K562 (cell line): ENCODE data around the gene GCDH. TPM values are rescaled to one million over a fixed set of nuclear protein-coding genes. Genes with fewer than 3 reads are reported as not detected.

ENCODE experiments used
- ADNP ChIP-seq: fragments of 200-800 bp; sonication (Bioruptor generic); IDR thresholded peaks from 2 replicates; pipeline ENCODE4 v1.6.1; 2016; ENCODE audit warnings: missing genetic modification characterization, missing compliant biosample characterization
- AFF4 ChIP-seq: sonication (generic); formaldehyde crosslinking; IDR thresholded peaks from 2 replicates; pipeline ENCODE4 v1.8.0; 2023; ENCODE audit warnings: mild to moderate bottlenecking, missing genetic modification reagents
- BRF1 ChIP-seq: IDR thresholded peaks from 3 replicates; pipeline ENCODE4 v1.6.1; 2011; ENCODE audit warnings: borderline replicate concordance, mild to moderate bottlenecking; ENCODE audit not compliant: insufficient read length; ENCODE audit errors: extremely low read depth
- CLOCK ChIP-seq: fragments of 250-450 bp; sonication (Bioruptor Pico); IDR thresholded peaks from 2 replicates; pipeline ENCODE4 v1.4.0; 2020; ENCODE audit warnings: mild to moderate bottlenecking, moderate library complexity, borderline replicate concordance
- ELF2 ChIP-seq: fragments of 250-450 bp; sonication (Bioruptor Pico); IDR thresholded peaks from 2 replicates; pipeline ENCODE4 v1.5.0; 2021; ENCODE audit warnings: mild to moderate bottlenecking
- ELK3 ChIP-seq: fragments of 450-650 bp; formaldehyde crosslinking; IDR thresholded peaks from 2 replicates; pipeline ENCODE4 v1.4.0; 2020; ENCODE audit warnings: mild to moderate bottlenecking
- HBP1 ChIP-seq: fragments of 450-650 bp; formaldehyde crosslinking; IDR thresholded peaks from 2 replicates; pipeline ENCODE4 v1.4.0; 2022; ENCODE audit warnings: missing genetic modification characterization
- HOXB6 ChIP-seq: fragments of 250-450 bp; sonication (Bioruptor Pico); IDR thresholded peaks from 2 replicates; pipeline ENCODE4 v1.5.1; 2022; ENCODE audit warnings: mild to moderate bottlenecking, borderline replicate concordance
- KLF16 ChIP-seq: IDR thresholded peaks from 2 replicates; pipeline ENCODE4 v1.6.1; 2016; ENCODE audit warnings: antibody characterized with exemption
- TCF7 ChIP-seq: sonication (generic); IDR thresholded peaks from 2 replicates; pipeline ENCODE4 v1.6.1; 2016; ENCODE audit warnings: antibody characterized with exemption, borderline replicate concordance
- ZNF197 ChIP-seq: fragments of 200-800 bp; sonication (Bioruptor generic); IDR thresholded peaks from 2 replicates; pipeline ENCODE4 v1.6.1; 2016; ENCODE audit warnings: low read depth, missing genetic modification characterization, missing compliant biosample characterization
- ZNF280A ChIP-seq: fragments of 450-650 bp; IDR thresholded peaks from 2 replicates; pipeline ENCODE4 v1.6.1; 2018; ENCODE audit warnings: mild to moderate bottlenecking, low read depth; ENCODE audit not compliant: partially characterized antibody
- ZNF561 ChIP-seq: fragments of 450-650 bp; formaldehyde crosslinking; conservative IDR thresholded peaks from 2 replicates; pipeline ENCODE4 v1.4.0; 2020; ENCODE audit warnings: mild to moderate bottlenecking, moderate library complexity
- ZNF57 ChIP-seq: fragments of 450-650 bp; formaldehyde crosslinking; IDR thresholded peaks from 2 replicates; pipeline ENCODE4 v1.4.0; 2020; ENCODE audit warnings: mild to moderate bottlenecking, moderate library complexity
- polyA plus RNA-seq, 8 experiments: library from polyadenylated mRNA; depleted of rRNA in 4 of 8; stranded (reverse) in 5 of 8; unstranded in 3 of 8; fragments of >200 nt; fragmentation: Nextera tagmentation in 2 of 8; fragmentation: Illumina TruSeq in 1 of 8; extraction: Ambion mirVana in 2 of 8; extraction: Trizol in 1 of 8; gene quantifications; 2 replicates each; pipeline versions ENCODE4 v1.2.1 to v1.2.3, GENCODE V29; 2011 to 2014; ENCODE audit warnings: inconsistent platforms in 1 of 8, missing spikeins in 1 of 8
- total RNA-seq, 7 experiments: library from RNA; depleted of rRNA in 6 of 7; stranded (reverse); fragments of >200 nt in 6 of 7; fragmentation: Illumina TruSeq in 2 of 7; extraction: Trizol in 2 of 7; gene quantifications; 2 replicates each; pipeline versions ENCODE4 v1.2.1 to v1.2.3, GENCODE V29; 2011 to 2021; ENCODE audit warnings: low replicate concordance in 1 of 7

GCDH gene
- total and polyA plus RNA-seq, 9 of the 15 experiments (the other 6 are each of a cell fraction or from before 2014, with no cell fraction given) = 2.9 to 50.8 (median 19.1) TPM

- no peak for TF ChIP-seq BRF1
- no peak for TF ChIP-seq CLOCK (CRISPR knock-in tag)
- no peak for TF ChIP-seq ADNP (tag)
- no peak for TF ChIP-seq KLF16
- TF ChIP-seq ZNF197 (CRISPR knock-in tag) = no peak
- 0 out of 2 replicates have a peak, but pooled peaks have one; percentile 28 for TF ChIP-seq ZNF57 (CRISPR knock-in tag)
- TF ChIP-seq HOXB6 (CRISPR knock-in tag) = no peak
- peak; percentile 78; the same call in 1 of the 2 replicates for TF ChIP-seq TCF7
- TF ChIP-seq ELF2 (CRISPR knock-in tag) = peak; percentile 47; the same call in 1 of the 2 replicates
- TF ChIP-seq HBP1 (CRISPR knock-in tag) = no peak
- TF ChIP-seq ZNF280A = no peak
- no peak for TF ChIP-seq ELK3 (CRISPR knock-in tag)
- TF ChIP-seq AFF4 = peak; percentile 85; the same call in 1 of the 2 replicates
- no peak for TF ChIP-seq ZNF561 (CRISPR knock-in tag)
Measured at GRCh38 chr19:12937927-12938778, 47.2 kb downstream of the GCDH start, which contains the start of gene CALR (continued).
